HepG2 (cell line): ENCODE data around the gene CSTPP1. TPM values are rescaled to one million over a fixed set of nuclear protein-coding genes. Genes with fewer than 3 reads are reported as not detected.

ENCODE experiments used
- ATF6 ChIP-seq: sonication (generic); formaldehyde crosslinking; conservative IDR thresholded peaks from 2 replicates; pipeline ENCODE4 v1.4.0; 2020; ENCODE audit warnings: missing genetic modification reagents
- EEA1 ChIP-seq: sonication (generic); formaldehyde crosslinking; IDR thresholded peaks from 2 replicates; pipeline ENCODE4 v1.5.1; 2020; ENCODE audit warnings: mild to moderate bottlenecking, missing genetic modification reagents, borderline replicate concordance
- HMG20A ChIP-seq: IDR thresholded peaks from 2 replicates; pipeline ENCODE4 v1.6.1; 2016; ENCODE audit warnings: borderline replicate concordance
- HMGXB4 ChIP-seq, 2 experiments: sonication (generic) in 1 of 2; formaldehyde crosslinking in 1 of 2; IDR thresholded peaks; 2 replicates each; pipeline versions ENCODE4 v1.4.0 to v1.6.1; 2018 to 2020; ENCODE audit warnings: missing genetic modification reagents in 2 of 2, borderline replicate concordance in 1 of 2, low read depth in 1 of 2, mild to moderate bottlenecking in 1 of 2, missing biosample characterization in 1 of 2
- HNF4G ChIP-seq, 2 experiments: sonication (generic) in 1 of 2; formaldehyde crosslinking in 1 of 2; IDR thresholded peaks; 2 replicates each; pipeline versions ENCODE4 v1.4.0 to v1.6.1; 2011 to 2020; ENCODE audit warnings: borderline replicate concordance in 2 of 2, low read depth in 2 of 2, mild to moderate bottlenecking in 2 of 2, low read length in 1 of 2, missing genetic modification reagents in 1 of 2, moderate library complexity in 1 of 2
- HNRNPLL ChIP-seq: fragments of 200-400 bp; formaldehyde crosslinking; IDR thresholded peaks from 2 replicates; pipeline ENCODE4 v1.6.1; 2017; ENCODE audit warnings: mild to moderate bottlenecking, low read depth, low read length; ENCODE audit not compliant: poor library complexity, severe bottlenecking
- KDM5B ChIP-seq: sonication (generic); formaldehyde crosslinking; IDR thresholded peaks from 2 replicates; pipeline ENCODE4 v1.4.0; 2020; ENCODE audit warnings: missing genetic modification reagents, mild to moderate bottlenecking, borderline replicate concordance
- MXD1 ChIP-seq: sonication (generic); formaldehyde crosslinking; IDR thresholded peaks from 2 replicates; pipeline ENCODE4 v1.4.0; 2020; ENCODE audit warnings: mild to moderate bottlenecking, missing genetic modification reagents
- MYC ChIP-seq: sonication (generic); formaldehyde crosslinking; IDR thresholded peaks from 2 replicates; pipeline ENCODE4 v1.9.0; 2021; ENCODE audit warnings: missing genetic modification reagents, borderline replicate concordance
- NR2C2 ChIP-seq: sonication (generic); formaldehyde crosslinking; IDR thresholded peaks from 2 replicates; pipeline ENCODE4 v1.4.0; 2020; ENCODE audit warnings: missing genetic modification reagents, mild to moderate bottlenecking, moderate library complexity, borderline replicate concordance
- NRL ChIP-seq: sonication (generic); formaldehyde crosslinking; IDR thresholded peaks from 2 replicates; pipeline ENCODE4 v1.5.0; 2020; ENCODE audit warnings: missing genetic modification reagents, mild to moderate bottlenecking, moderate library complexity, borderline replicate concordance
- SOX6 ChIP-seq, 2 experiments: fragments of 450-650 bp in 1 of 2; sonication (generic) in 1 of 2; formaldehyde crosslinking in 1 of 2; IDR thresholded peaks; 2 replicates each; pipeline versions ENCODE4 v1.4.0 to v1.6.1; 2017 to 2020; ENCODE audit warnings: antibody characterized with exemption in 1 of 2, mild to moderate bottlenecking in 1 of 2, missing genetic modification reagents in 1 of 2
- UBTF ChIP-seq: sonication (generic); formaldehyde crosslinking; IDR thresholded peaks from 2 replicates; pipeline ENCODE4 v1.4.0; 2020; ENCODE audit warnings: mild to moderate bottlenecking, missing genetic modification reagents
- ZNF17 ChIP-seq: sonication (generic); formaldehyde crosslinking; IDR thresholded peaks from 2 replicates; pipeline ENCODE4 v1.5.0; 2020; ENCODE audit warnings: mild to moderate bottlenecking, missing genetic modification reagents
- ZNF274 ChIP-seq: sonication (generic); formaldehyde crosslinking; IDR thresholded peaks from 2 replicates; pipeline ENCODE4 v1.5.1; 2020; ENCODE audit warnings: mild to moderate bottlenecking, missing genetic modification reagents
- ZNF33B ChIP-seq: sonication (generic); formaldehyde crosslinking; IDR thresholded peaks from 2 replicates; pipeline ENCODE4 v1.5.1; 2020; ENCODE audit warnings: mild to moderate bottlenecking, missing genetic modification reagents
- ZNF512 ChIP-seq: sonication (generic); formaldehyde crosslinking; IDR thresholded peaks from 2 replicates; pipeline ENCODE4 v1.4.0; 2020; ENCODE audit warnings: mild to moderate bottlenecking, missing genetic modification reagents
- ZNF530 ChIP-seq: sonication (generic); formaldehyde crosslinking; IDR thresholded peaks from 2 replicates; pipeline ENCODE4 v1.5.0; 2020; ENCODE audit warnings: low read depth, mild to moderate bottlenecking, missing genetic modification reagents
- polyA plus RNA-seq, 8 experiments: library from polyadenylated mRNA; depleted of rRNA in 3 of 8; stranded (reverse) in 7 of 8; unstranded in 1 of 8; fragments of >200 nt; fragmentation: Illumina TruSeq in 4 of 8; extraction: Trizol in 4 of 8; gene quantifications; 2 replicates each; pipeline versions ENCODE4 v1.2.1 to v1.2.3, GENCODE V29; 2011 to 2016; ENCODE audit warnings: low read depth in 4 of 8, missing spikeins in 1 of 8, mixed read lengths in 1 of 8; ENCODE audit not compliant: insufficient read depth in 1 of 8
- total RNA-seq, 5 experiments: library from RNA; depleted of rRNA; stranded (reverse); fragments of >200 nt; fragmentation: Illumina TruSeq; extraction: Trizol; gene quantifications; 2 replicates each; pipeline ENCODE4 v1.2.3, GENCODE V29; 2016; ENCODE audit warnings: low read depth in 1 of 5

The CSTPP1 gene
- total and polyA plus RNA-seq, 2 of the 13 experiments (the other 11 are each of a cell fraction or from before 2014, with no cell fraction given) = 12.3 to 14.6 TPM

- no peak for TF ChIP-seq SOX6 (IDR thresholded peaks at IDR 0.05)
- peak; percentile 70 for TF ChIP-seq SOX6 (CRISPR knock-in tag; IDR thresholded peaks at IDR 0.05)
- TF ChIP-seq ZNF33B = peak; percentile 76; the same call in 1 of the 2 replicates
- TF ChIP-seq HMGXB4 (CRISPR knock-in tag; IDR thresholded peaks at IDR 0.05; ENCODE audit: borderline replicate concordance in 1 of 2, low read depth in 1 of 2) = peak in 1 of 2 experiments; percentile 87; a peak in 2 of 4 replicates
- TF ChIP-seq ZNF530 (CRISPR knock-in tag) = no peak
- peak; percentile 63; the same call in 1 of the 2 replicates for TF ChIP-seq KDM5B (CRISPR knock-in tag)
- TF ChIP-seq ZNF17 (CRISPR knock-in tag) = no peak
- peak; percentile 46 for TF ChIP-seq HNRNPLL
- peak; percentile 69; the same call in 1 of the 2 replicates for TF ChIP-seq ZNF274 (CRISPR knock-in tag)
- TF ChIP-seq HNF4G (IDR thresholded peaks at IDR 0.05; ENCODE audit: borderline replicate concordance, low read depth, low read length) = peak; percentile 68; the same call in 1 of the 2 replicates
- no peak; the same call in none of the 2 replicates for TF ChIP-seq HNF4G (CRISPR knock-in tag; IDR thresholded peaks at IDR 0.05; ENCODE audit: borderline replicate concordance, low read depth)
- peak; percentile 27; the same call in 1 of the 2 replicates for TF ChIP-seq NR2C2 (CRISPR knock-in tag)
- no peak for TF ChIP-seq ZNF512
- 0 out of 2 replicates have a peak, but pooled peaks have one; percentile 16 for TF ChIP-seq MYC
- peak; percentile 15; the same call in 1 of the 2 replicates for TF ChIP-seq HMG20A (CRISPR knock-in tag)
- no peak for TF ChIP-seq EEA1
- TF ChIP-seq MXD1 (CRISPR knock-in tag) = peak; percentile 76
- peak; percentile 42; the same call in 1 of the 2 replicates for TF ChIP-seq NRL
- peak; percentile 99 for TF ChIP-seq UBTF
- no peak for TF ChIP-seq ATF6 (CRISPR knock-in tag)
Measured at GRCh38 chr11:47184711-47185304, 248.2 kb downstream of the CSTPP1 start (continued).
